ENCODE data around the gene SAMMSON. TPM values are rescaled to one million over a fixed set of nuclear protein-coding genes. Genes with fewer than 3 reads are reported as not detected.

Gene SAMMSON
- total RNA-seq, 2 donors from 2014 or later, result not detected

GRCh38 chr3:70049761-70050160 lies 50.2 kb downstream of the SAMMSON start:
- ATAC-seq (no peak), DNase-seq (ENCODE audit: low spot score) (no peak)
- Mint-ChIP-seq H3K4me1 (ENCODE audit: low read depth in 2 of 2) (no peaks in the 10 kb centered on the region), H3K27me3 (peaks cover 0 to 3% of the 10 kb centered on the region in 2 donors), H3K27ac (no peak overlapping the region), H3K9me3 (peaks cover 3% of the 10 kb centered on the region), H3K4me3 (no peak overlapping the region), H3K36me3 (no peaks in the 10 kb centered on the region)

DNA sequence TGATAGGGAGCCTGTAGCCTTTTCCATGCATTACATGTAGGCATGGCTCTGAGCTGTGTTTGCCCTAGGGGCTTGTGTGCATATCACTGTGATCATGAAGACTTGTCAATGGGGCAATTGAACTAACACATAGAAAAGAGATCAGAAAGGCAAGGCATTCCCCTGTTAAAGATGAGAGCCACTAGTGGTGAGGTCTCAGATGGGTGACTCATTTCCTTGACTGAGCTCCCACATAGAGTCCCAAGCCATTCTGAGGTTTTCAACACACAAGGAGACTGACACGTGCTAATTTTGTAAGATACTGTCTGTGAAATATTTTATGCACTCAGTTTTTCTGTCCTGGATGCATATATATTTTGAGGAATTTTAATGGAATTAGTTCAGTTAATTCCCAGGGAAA lies 53.8 kb downstream of the SAMMSON start:
- Mint-ChIP-seq H3K4me3 (no peak overlapping the region), H3K27me3 (peaks cover 0 to 3% of the 10 kb centered on the region in 2 donors), H3K4me1 (ENCODE audit: low read depth in 2 of 2) (no peaks in the 10 kb centered on the region), H3K36me3 (no peaks in the 10 kb centered on the region), H3K27ac (no peak overlapping the region), H3K9me3 (peaks cover 3% of the 10 kb centered on the region)
- ATAC-seq, result no peak
- DNase-seq (ENCODE audit: low spot score), result no peak

GRCh38 chr3:70056081-70056480 lies 56.5 kb downstream of the SAMMSON start:
- H3K27ac Mint-ChIP-seq, result no peak overlapping the region
- ATAC-seq, result no peak
- no peak overlapping the region for H3K4me3 Mint-ChIP-seq
- no peaks in the 10 kb centered on the region for H3K4me1 Mint-ChIP-seq (ENCODE audit: low read depth in 2 of 2)
- peaks cover 0 to 3% of the 10 kb centered on the region in 2 donors for H3K27me3 Mint-ChIP-seq
- H3K36me3 Mint-ChIP-seq, result no peaks in the 10 kb centered on the region
- peaks cover 3% of the 10 kb centered on the region for H3K9me3 Mint-ChIP-seq
- DNase-seq (ENCODE audit: low spot score), result no peak

GRCh38 chr3:70057426-70057825 lies 57.9 kb downstream of the SAMMSON start:
- Mint-ChIP-seq H3K9me3 (peaks cover 3% of the 10 kb centered on the region), H3K4me1 (ENCODE audit: low read depth in 2 of 2) (no peaks in the 10 kb centered on the region), H3K4me3 (no peak overlapping the region), H3K36me3 (no peaks in the 10 kb centered on the region), H3K27me3 (peaks cover 0 to 3% of the 10 kb centered on the region in 2 donors), H3K27ac (no peak overlapping the region)
- ATAC-seq (no peak), DNase-seq (ENCODE audit: low spot score) (no peak)

GRCh38 chr3:70061096-70061495 lies 61.6 kb downstream of the SAMMSON start:
- no peaks in the 10 kb centered on the region for H3K9me3 Mint-ChIP-seq
- H3K4me1 Mint-ChIP-seq (ENCODE audit: low read depth in 2 of 2), result no peaks in the 10 kb centered on the region
- H3K4me3 Mint-ChIP-seq, result no peak overlapping the region
- no peaks in the 10 kb centered on the region for H3K36me3 Mint-ChIP-seq
- ATAC-seq (no peak), DNase-seq (ENCODE audit: low spot score) (no peak)
- H3K27me3 Mint-ChIP-seq, result no peaks in the 10 kb centered on the region
- H3K27ac Mint-ChIP-seq, result no peak overlapping the region

DNA sequence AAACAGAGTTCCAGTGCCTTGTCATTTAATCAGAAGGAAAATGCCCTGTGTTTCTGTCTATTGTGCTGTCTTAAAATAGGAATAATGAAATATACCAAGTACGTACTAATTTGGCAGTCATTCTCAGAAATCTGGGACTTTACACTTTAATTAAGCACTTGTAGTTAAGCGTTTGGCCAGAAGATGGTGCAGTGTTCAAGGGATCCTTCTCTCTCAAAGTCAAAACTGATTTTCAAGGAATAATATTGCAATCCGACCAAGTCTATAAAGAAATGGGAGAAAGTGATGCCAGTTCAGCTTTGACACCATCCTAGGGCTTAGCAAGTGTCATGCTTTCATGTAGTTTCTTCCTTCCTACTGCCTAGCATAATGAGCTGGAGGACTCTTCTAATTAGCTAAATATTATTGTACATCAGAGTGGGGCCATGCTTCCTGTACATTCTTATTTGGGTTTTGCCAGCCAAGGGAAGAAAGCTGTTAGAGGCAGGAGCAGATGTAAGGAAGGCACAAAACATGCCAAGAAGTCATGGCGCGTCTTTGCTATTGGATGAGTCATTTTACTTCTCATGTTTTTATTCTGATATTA lies 64.8 kb downstream of the SAMMSON start:
- H3K9me3 Mint-ChIP-seq, result no peaks in the 10 kb centered on the region
- no peaks in the 10 kb centered on the region for H3K4me1 Mint-ChIP-seq (ENCODE audit: low read depth in 2 of 2)
- H3K27me3 Mint-ChIP-seq, result no peaks in the 10 kb centered on the region
- no peak overlapping the region for H3K4me3 Mint-ChIP-seq
- H3K36me3 Mint-ChIP-seq, result no peaks in the 10 kb centered on the region
- ATAC-seq (no peak), DNase-seq (ENCODE audit: low spot score) (no peak)
- H3K27ac Mint-ChIP-seq, result no peak overlapping the region

DNA sequence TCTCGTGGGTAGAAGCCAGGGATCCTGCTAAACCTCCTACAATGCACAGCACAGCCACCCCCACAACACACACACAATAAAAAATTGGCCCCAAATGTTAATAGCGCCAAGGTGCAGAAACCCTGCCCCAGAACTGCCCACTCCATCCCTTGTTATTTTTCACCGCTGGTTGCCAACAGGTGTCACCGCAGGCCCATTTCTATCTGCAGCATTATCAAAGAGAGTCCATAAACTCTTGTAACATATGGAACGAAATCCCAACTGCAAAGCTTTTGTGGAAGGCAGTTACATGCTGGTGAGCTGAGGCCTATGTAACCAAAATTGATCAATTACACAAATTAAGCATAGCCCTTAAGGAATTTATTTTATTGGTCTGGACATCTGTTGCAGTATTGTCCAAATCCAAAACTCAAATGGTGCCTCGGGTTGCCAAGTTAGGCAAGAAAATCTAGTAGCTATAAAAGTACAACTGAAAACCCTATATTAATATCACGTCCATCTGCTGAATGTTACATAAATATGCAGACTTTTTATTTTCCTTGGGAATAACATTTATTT lies 66.2 kb downstream of the SAMMSON start:
- H3K9me3 Mint-ChIP-seq, result no peaks in the 10 kb centered on the region
- no peak for ATAC-seq
- no peak overlapping the region for H3K27ac Mint-ChIP-seq
- no peak overlapping the region for H3K4me3 Mint-ChIP-seq
- no peak for DNase-seq (ENCODE audit: low spot score)
- no peaks in the 10 kb centered on the region for H3K4me1 Mint-ChIP-seq (ENCODE audit: low read depth in 2 of 2)
- H3K36me3 Mint-ChIP-seq, result no peaks in the 10 kb centered on the region
- H3K27me3 Mint-ChIP-seq, result no peaks in the 10 kb centered on the region

DNA sequence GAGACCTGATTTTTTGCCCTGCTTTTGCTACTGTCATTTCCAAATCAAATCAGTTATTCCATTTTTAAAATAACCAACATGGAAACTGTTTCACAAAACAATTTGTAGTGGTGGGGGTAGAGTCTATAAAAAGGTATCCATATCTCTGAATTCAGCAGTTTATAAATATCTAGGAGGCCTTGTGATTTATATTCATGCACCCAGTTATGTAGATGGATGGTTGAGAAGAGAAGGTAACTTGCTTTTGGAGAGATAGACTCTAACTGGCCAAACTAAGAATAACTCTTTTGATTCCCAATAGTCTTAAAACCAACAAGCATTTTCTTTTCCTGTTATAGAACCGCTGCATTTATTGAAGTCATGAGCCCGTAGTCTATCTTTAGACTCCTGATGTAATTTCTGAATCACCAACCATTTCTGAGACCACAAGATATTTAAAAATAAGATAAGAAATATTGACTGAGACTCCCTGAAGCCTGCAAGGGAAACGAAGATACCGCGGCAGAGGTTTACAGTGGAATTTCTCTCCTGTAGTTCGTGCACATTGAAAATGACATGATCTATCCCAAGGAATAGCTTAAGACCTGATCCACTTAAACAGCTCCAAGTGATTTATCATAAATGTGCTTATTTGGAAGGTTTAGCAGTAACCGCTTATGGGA lies 68.5 kb downstream of the SAMMSON start:
- Mint-ChIP-seq H3K9me3 (no peaks in the 10 kb centered on the region), H3K4me3 (no peak overlapping the region), H3K36me3 (no peaks in the 10 kb centered on the region), H3K27ac (no peak overlapping the region), H3K27me3 (peaks cover 0 to 3% of the 10 kb centered on the region in 2 donors), H3K4me1 (ENCODE audit: low read depth in 2 of 2) (no peaks in the 10 kb centered on the region)
- ATAC-seq (no peak), DNase-seq (ENCODE audit: low spot score) (no peak)

DNA sequence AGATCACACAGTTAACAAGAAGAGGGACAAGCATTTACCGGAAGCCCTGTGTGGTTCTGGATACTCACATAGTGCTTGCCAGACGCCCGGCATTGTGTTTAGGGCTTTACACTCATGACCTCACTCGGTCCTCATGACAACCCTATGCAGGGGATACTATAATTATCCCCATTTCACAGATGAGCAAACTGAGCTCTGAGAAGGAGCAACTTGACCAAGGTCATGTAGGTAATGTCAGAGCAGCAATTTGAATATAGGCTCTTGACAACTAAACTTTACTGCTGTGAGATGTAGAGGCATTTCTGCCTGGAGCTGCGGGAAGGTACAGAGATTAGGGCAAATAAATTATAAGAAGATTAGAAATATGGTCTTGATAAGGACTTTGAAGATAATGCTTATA lies 70.0 kb downstream of the SAMMSON start:
- ATAC-seq (no peak), DNase-seq (ENCODE audit: low spot score) (no peak)
- no peaks in the 10 kb centered on the region for H3K4me1 Mint-ChIP-seq (ENCODE audit: low read depth in 2 of 2)
- H3K27ac Mint-ChIP-seq, result no peak overlapping the region
- H3K9me3 Mint-ChIP-seq, result no peaks in the 10 kb centered on the region
- H3K36me3 Mint-ChIP-seq, result no peaks in the 10 kb centered on the region
- H3K27me3 Mint-ChIP-seq, result peaks cover 0 to 6% of the 10 kb centered on the region in 2 donors
- no peak overlapping the region for H3K4me3 Mint-ChIP-seq

GRCh38 chr3:70071138-70071537 lies 71.6 kb downstream of the SAMMSON start:
- Mint-ChIP-seq H3K27ac (no peak overlapping the region), H3K9me3 (no peaks in the 10 kb centered on the region), H3K4me1 (ENCODE audit: low read depth in 2 of 2) (no peaks in the 10 kb centered on the region), H3K4me3 (no peak overlapping the region), H3K27me3 (peaks cover 0 to 11% of the 10 kb centered on the region in 2 donors), H3K36me3 (no peaks in the 10 kb centered on the region)
- ATAC-seq, result no peak
- no peak for DNase-seq (ENCODE audit: low spot score)

DNA sequence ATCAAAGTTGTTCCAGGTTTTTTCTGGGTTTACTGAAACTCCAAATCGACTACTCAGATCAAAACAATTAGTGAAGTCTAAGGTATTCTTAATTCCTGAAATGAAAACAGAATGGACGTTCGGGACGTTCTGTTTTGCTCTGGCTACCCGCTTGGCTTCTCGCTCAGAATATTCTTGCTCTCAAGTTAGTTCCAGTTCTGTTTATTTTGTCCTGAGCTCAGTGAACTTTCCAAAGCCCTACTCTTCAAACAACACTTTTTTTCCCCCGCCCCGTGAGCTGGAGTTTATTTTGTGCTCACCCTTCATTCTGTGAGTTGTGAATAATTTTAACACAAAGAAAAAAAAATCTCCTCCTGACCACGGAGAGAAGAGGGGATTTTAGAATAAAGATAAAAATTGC lies 72.6 kb downstream of the SAMMSON start:
- no peak overlapping the region for H3K4me3 Mint-ChIP-seq
- no peak for ATAC-seq
- H3K36me3 Mint-ChIP-seq, result no peaks in the 10 kb centered on the region
- no peak for DNase-seq (ENCODE audit: low spot score)
- no peaks in the 10 kb centered on the region for H3K9me3 Mint-ChIP-seq
- peaks cover 0 to 11% of the 10 kb centered on the region in 2 donors for H3K27me3 Mint-ChIP-seq
- H3K27ac Mint-ChIP-seq, result no peak overlapping the region
- H3K4me1 Mint-ChIP-seq (ENCODE audit: low read depth in 2 of 2), result no peaks in the 10 kb centered on the region

DNA sequence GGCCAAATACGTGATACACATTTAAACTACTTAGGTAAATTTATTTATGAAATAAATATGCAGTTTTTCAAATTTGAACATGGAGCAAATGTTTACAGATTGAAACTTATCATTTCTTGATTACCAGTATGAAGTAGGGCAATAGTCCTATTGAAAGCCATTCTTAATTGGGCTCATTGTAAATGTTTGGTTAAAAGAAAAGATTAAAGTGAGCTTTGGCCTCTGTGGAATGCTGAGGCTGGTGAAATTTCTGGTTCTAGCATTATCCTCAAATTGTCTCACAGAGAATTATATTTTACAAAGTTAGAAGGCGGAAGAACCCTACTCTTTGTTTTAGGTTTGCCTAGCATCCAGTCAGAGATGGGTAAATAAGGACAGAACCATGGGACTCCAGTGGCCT lies 73.2 kb downstream of the SAMMSON start:
- DNase-seq (ENCODE audit: low spot score), result no peak

DNA sequence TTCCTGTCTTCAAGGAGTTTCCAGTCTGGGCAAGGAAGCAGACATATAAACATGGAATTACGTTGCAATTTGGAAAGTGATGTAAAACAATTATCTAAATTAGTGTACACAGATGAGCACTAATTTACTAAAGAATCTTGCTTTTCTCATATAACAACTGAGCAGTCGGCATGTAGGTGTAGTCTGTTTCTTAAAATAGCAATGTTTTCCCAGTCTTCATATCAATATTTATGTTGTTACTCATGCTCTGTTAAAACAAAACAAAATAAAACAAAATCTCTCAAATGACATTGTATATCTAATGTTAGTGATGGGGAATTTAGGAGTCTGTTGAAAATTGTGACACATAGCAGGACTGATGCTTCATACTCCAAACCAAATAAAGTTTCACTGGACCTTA lies 75.6 kb downstream of the SAMMSON start:
- no peaks in the 10 kb centered on the region for H3K9me3 Mint-ChIP-seq
- no peaks in the 10 kb centered on the region for H3K36me3 Mint-ChIP-seq
- ATAC-seq, result no peak
- no peak for DNase-seq (ENCODE audit: low spot score)
- no peaks in the 10 kb centered on the region for H3K4me1 Mint-ChIP-seq (ENCODE audit: low read depth in 2 of 2)
- H3K4me3 Mint-ChIP-seq, result no peak overlapping the region
- no peak overlapping the region for H3K27ac Mint-ChIP-seq
- peaks cover 0 to 11% of the 10 kb centered on the region in 2 donors for H3K27me3 Mint-ChIP-seq

More for the DNA sequence above, 73.2 kb downstream of the SAMMSON start:
- Mint-ChIP-seq H3K9me3 (no peaks in the 10 kb centered on the region), H3K27ac (no peak overlapping the region), H3K4me3 (no peak overlapping the region), H3K4me1 (ENCODE audit: low read depth in 2 of 2) (no peaks in the 10 kb centered on the region), H3K27me3 (peaks cover 0 to 11% of the 10 kb centered on the region in 2 donors), H3K36me3 (no peaks in the 10 kb centered on the region)
- no peak for ATAC-seq

DNA sequence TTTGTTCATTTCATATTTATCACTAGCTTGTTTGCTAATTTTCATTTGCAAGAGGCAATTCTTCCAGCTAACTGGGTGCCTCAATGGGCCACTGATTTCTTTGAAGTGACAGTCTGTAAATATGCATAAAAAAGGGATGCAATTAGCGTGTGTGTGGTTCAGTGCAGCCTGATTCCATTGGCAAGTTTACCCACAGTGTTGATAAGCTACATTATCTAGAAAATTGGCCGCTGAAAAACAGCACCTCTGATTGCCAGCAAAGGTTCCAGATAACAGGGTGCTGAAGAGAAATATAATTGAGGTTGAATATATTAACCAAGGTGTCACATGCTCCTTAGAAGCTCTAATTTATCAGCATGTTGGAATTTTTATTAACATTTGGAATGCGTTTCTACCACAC lies 76.9 kb downstream of the SAMMSON start:
- Mint-ChIP-seq H3K27me3 (peaks cover 0 to 11% of the 10 kb centered on the region in 2 donors), H3K27ac (no peak overlapping the region), H3K36me3 (no peaks in the 10 kb centered on the region), H3K9me3 (no peaks in the 10 kb centered on the region), H3K4me3 (no peak overlapping the region), H3K4me1 (ENCODE audit: low read depth in 2 of 2) (no peaks in the 10 kb centered on the region)
- DNase-seq (ENCODE audit: low spot score), result no peak
- ATAC-seq, result no peak

Measured in natural killer cell treated with Interleukin-12 subunit alpha and Interleukin-12 subunit beta and Interleukin-15 and Interleukin-18, amount 100 ng/mL, for 72 hours (primary cell).